ENCODE data around the gene SMARCB1.

DNA sequence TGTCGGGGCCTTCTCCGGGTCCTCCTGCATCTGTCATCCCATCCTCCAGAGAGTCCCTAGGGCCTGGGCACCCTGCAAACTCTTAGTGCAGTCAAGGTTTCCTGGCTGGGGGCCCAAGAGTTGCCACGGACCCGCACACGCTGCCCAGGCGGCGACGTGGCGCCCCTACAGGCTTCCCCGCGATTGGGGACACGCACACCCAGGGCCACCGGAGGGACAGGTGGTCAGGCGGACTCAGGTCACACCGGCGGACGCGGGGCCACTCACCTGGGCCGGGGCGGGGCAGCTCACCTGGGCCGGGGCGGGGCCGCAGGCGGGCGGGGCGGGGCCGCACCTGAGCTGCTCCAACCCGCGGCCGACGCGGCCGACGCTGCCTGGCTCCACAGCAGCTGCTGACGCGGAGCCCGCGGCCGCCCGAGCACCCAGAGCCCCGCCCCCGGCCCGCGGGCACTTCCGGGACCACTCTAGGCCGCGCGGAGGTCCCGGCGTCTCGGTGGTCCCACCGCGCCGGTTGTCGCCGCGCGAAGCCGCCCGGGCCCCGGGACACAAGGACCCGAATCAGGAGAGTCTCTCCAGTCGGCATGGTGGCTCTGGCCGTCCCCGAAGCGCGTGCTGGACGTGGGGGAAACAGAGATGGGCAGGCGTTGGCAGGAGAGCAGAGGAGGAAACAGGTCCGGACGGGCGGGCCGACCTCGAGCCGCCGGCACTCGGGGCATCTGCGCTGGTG lies 35.9 kb upstream of the SMARCB1 start, which contains the start of gene ZNF70:
- TF ChIP-seq, protein P1, sequence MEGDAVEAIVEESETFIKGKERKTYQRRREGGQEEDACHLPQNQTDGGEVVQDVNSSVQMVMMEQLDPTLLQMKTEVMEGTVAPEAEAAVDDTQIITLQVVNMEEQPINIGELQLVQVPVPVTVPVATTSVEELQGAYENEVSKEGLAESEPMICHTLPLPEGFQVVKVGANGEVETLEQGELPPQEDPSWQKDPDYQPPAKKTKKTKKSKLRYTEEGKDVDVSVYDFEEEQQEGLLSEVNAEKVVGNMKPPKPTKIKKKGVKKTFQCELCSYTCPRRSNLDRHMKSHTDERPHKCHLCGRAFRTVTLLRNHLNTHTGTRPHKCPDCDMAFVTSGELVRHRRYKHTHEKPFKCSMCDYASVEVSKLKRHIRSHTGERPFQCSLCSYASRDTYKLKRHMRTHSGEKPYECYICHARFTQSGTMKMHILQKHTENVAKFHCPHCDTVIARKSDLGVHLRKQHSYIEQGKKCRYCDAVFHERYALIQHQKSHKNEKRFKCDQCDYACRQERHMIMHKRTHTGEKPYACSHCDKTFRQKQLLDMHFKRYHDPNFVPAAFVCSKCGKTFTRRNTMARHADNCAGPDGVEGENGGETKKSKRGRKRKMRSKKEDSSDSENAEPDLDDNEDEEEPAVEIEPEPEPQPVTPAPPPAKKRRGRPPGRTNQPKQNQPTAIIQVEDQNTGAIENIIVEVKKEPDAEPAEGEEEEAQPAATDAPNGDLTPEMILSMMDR (conservative IDR thresholded peaks at IDR 0.05) = no peak; the same call in 1 of the 2 replicates
- no peak for TF ChIP-seq EZH2 (IDR thresholded peaks at IDR 0.05; ENCODE audit: low read depth)
